Stimulated activated CD4-positive, alpha-beta T cell treated with anti-CD3 and anti-CD28 coated beads, Interleukin-12 subunit alpha, Interleukin-12 subunit beta, amount 100 ng/mL, for 48 hours (primary cell): ENCODE measurements around the gene KIF2C.
"Not testable (repeated sequence)": the region's sequence is repeated elsewhere in the genome, so short reads cannot be mapped to it uniquely, and the experiment has no call there.

Source experiments
- DNase-seq, 3 donors: peaks; one replicate each; pipeline ENCODE4 v3.0.0-alpha.2; 2020; ENCODE audit warnings: low read depth in 2 of 3, low spot score in 1 of 3

KIF2C gene

GRCh38 chr1:44792736-44793502, 53.3 kb downstream of the KIF2C start:
- DNase-seq: no peak

- not testable (repeated sequence) for DNase-seq
Observed at GRCh38 chr1:44797886-44798285, 58.2 kb downstream of the KIF2C start.

DNA sequence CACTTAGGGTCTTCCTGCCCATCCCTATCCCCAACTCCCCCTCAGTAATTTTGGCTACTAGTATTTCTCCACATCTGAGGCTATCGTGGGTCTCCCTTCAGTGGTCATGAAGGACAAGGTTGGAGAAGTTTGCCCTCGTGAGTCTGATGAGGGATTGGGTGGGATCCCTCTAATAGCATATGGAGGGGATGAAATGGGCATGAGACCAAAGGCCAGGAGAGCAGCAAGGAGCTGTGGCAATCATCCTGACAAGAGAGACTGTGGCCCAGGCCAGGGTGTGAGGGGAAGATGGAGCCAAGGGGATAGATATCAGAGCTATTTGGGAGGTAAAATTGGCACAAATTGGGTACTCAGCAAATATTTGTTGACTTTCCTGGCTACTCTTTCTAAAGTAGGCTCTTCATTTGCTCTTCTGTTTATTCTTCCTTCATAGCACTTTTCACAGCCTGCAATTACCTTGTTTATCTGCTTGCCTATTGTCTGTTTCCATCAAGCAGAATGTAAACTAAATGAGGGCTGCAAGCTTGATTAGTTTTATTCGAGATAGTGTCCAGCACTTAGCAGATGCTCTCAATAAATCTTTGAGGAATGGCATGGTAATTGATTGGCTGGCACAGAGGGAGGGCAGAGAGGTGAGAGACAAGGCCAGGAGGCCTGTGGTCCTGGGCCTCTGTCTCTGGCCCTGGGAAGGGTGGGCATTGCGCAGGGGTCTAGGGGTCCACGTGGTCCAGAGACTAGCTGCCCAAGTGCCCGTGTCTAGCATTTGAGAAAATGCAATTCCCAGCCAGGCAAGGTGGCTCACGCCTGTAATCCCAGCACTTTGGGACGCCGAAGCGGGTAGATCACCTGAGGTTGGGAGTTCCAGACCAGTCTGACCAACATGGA, 59.1 kb downstream of the KIF2C start:
- no peak for DNase-seq

- DNase-seq: peak; percentile 97 to 98 (median 98)
Observed at GRCh38 chr1:44799770-44800584, 60.3 kb downstream of the KIF2C start, which contains the start of gene PLK3. Gene PLK3, plus strand, starts transcription at chr1:44800377. Its CDS starts 87 bp downstream, at chr1:44800464.

DNA sequence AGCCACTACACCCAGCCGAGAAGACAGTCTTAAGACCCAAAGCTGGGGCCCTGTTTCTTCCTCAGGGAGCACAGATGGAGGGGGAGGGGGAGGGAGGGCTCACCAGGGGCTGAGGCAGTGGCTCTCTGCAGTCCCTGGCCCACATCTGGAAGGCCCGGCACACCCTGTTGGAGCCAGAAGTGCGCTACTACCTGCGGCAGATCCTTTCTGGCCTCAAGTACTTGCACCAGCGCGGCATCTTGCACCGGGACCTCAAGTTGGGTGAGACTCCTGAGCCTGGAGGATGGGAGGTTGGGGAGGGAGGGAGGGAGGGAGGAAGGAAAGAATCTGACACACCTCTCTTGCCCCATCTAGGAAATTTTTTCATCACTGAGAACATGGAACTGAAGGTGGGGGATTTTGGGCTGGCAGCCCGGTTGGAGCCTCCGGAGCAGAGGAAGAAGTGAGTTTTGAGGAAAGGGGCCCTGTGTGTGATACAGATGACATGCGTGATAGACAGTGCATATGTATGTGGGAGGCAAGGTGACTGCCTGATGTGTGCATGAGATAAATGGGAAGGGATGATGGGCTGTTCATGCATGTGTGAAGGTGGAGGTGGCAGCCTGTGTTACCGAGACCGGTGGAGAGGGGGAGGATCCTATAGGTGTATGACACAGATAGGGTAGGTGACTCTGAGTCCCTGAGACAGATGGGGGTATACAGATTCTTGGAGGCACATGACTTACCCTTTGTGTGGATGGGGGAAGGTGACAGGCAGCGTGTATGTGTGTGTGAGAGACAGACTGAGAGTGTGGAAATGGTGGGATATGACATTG, 62.1 kb downstream of the KIF2C start:
- no peak for DNase-seq

GRCh38 chr1:44802306-44803061, 62.8 kb downstream of the KIF2C start:
- no peak for DNase-seq

DNA sequence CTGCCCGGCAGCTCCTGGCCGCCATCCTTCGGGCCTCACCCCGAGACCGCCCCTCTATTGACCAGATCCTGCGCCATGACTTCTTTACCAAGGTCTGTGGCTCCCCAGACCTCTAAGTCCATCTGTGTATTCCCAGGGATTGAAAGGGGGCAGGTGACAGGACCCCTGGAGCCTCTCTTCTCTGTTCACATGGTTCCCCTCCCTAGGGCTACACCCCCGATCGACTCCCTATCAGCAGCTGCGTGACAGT, 63.4 kb downstream of the KIF2C start:
- no peak for DNase-seq

- DNase-seq: no peak
Observed at GRCh38 chr1:44803312-44804095, 63.9 kb downstream of the KIF2C start.

DNA sequence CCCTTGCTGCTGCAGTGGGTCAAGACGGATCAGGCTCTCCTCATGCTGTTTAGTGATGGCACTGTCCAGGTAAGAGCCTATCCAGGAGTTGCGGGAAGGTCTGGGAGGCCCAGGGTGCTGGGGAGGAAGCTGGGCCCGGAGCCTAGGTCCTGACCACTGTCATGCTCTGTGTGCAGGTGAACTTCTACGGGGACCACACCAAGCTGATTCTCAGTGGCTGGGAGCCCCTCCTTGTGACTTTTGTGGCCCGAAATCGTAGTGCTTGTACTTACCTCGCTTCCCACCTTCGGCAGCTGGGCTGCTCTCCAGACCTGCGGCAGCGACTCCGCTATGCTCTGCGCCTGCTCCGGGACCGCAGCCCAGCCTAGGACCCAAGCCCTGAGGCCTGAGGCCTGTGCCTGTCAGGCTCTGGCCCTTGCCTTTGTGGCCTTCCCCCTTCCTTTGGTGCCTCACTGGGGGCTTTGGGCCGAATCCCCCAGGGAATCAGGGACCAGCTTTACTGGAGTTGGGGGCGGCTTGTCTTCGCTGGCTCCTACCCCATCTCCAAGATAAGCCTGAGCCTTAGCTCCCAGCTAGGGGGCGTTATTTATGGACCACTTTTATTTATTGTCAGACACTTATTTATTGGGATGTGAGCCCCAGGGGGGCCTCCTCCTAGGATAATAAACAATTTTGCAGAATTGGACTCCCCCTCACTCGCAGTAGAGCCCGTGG, 65.8 kb downstream of the KIF2C start:
- DNase-seq: no peak

DNA sequence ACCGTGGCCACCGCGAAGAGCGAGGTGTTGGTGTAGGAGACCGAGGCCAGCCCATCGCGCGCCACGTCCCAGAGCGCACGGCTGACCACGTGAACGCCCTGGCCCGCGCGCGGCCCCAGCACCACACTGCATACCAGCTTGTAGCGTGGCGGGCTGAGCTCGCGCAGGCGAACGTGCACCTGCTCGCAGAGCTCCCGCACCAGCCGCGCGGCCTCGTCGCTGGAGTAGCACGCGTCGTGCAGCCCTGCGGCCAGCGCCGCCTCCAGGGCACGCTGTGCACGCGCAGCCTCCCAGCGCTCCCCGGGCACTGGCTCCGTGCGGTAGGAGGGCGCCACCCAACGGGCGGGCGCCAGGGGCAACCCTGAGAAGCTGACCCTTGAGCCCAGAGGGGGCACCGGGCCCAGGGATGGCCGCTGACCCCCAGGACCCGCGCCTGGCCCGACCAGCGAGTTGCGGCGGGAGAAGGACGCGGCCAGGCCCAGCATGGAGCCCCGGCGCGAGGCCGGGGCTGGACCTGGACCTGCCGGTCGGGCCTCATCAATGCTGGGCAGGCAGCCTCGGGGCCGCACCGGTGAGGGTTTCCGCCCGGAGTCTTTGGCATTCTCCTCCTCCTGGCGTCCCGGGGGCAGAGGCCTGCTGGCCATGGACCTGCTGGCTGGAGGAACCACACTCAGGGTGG, 66.5 kb downstream of the KIF2C start:
- DNase-seq: no peak

- DNase-seq: no peak
Observed at GRCh38 chr1:44806704-44807363, 67.2 kb downstream of the KIF2C start, which contains the start of gene DYNLT4. Gene DYNLT4, minus strand, starts transcription at chr1:44807351. Its CDS starts 683 bp downstream, at chr1:44806668.

GRCh38 chr1:44807364-44808062, 67.9 kb downstream of the KIF2C start:
- peak; percentile 84 to 88 (median 87) for DNase-seq

DNA sequence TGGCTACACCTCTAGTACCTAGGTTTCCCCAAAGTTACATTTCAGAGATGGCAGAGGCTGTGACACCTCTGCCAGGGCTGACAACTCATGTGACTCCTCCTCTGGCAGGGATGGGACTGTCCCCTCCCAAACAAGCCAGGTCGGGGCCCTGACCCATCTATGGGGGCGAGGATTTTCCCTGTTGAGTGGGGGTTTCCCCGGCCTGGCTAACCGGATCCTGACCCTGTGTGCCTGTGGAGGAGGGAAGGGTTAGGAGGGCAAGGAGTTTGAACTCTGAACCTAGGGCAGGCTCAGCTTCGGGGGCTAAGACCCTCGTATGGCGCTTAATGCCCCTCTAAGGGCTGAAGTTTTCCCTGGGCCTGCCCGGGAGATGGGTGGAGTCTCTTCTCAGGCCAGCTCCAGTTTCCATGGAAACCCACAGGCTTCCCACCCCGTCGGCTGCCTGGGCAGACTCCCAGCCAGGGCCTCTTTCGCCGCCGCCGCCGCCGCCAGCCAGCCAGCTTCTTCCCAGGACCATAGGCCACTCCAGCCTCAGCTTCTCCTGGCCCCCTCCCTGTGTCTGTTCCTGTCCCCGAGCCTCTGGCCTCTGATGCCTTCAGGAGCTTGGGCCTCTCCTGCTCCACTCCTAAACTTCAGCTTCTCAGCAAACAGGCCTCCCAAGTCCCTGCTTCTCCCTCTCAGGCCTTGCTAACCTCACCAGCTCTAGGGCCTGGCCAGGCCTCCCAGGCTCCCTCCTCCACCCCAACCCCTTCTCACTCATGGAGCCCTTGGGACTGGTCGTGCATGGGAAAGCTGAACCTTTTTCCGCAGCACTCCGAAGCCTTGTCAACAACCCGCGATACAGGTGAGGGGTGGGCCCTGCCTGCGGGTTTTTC, 68.7 kb downstream of the KIF2C start, which contains the start of gene BTBD19:
TSS of gene BTBD19 (plus strand) at position 461 of the 875 bp plus-strand sequence. CDS start at position 759, 298 bp downstream.
- DNase-seq: peak; percentile 78 to 82 (median 82)

GRCh38 chr1:44808938-44809917, 69.6 kb downstream of the KIF2C start:
- DNase-seq: peak; percentile 85 to 86 (median 85)
